Parathyroid adenoma (tissue), 2 donors: Measurements from ENCODE around the gene ZFHX3.

Source experiments
- H2AFZ ChIP-seq: fragments of 300-600 bp; sonication (generic); one replicate; pipeline ENCODE4 v1.7.0; 2017; ENCODE audit warnings: antibody characterized with exemption, mild to moderate bottlenecking
- H3K27ac ChIP-seq: fragments of 300-600 bp; sonication (generic); one replicate; pipeline ENCODE4 v1.7.0; 2017
- H3K27me3 ChIP-seq: fragments of 300-600 bp; sonication (generic); one replicate; pipeline ENCODE4 v1.7.0; 2017; ENCODE audit warnings: low read length; ENCODE audit not compliant: control insufficient read depth, insufficient read depth
- H3K36me3 ChIP-seq: fragments of 300-600 bp; sonication (generic); one replicate; pipeline ENCODE4 v1.7.0; 2017; ENCODE audit warnings: low read length; ENCODE audit not compliant: control insufficient read depth, insufficient read depth
- H3K4me1 ChIP-seq: fragments of 300-600 bp; sonication (generic); one replicate; pipeline ENCODE4 v1.7.0; 2017; ENCODE audit warnings: control low read depth
- H3K4me2 ChIP-seq: fragments of 300-600 bp; sonication (generic); one replicate; pipeline ENCODE4 v1.7.0; 2017; ENCODE audit warnings: low read length
- H3K4me3 ChIP-seq: fragments of 300-600 bp; sonication (generic); one replicate; pipeline ENCODE4 v1.7.0; 2017; ENCODE audit warnings: low read depth, low read length
- H3K79me2 ChIP-seq: fragments of 300-600 bp; sonication (generic); one replicate; pipeline ENCODE4 v1.7.0; 2017; ENCODE audit warnings: control low read depth
- H3K9ac ChIP-seq: fragments of 300-600 bp; sonication (generic); one replicate; pipeline ENCODE4 v1.7.0; 2017; ENCODE audit warnings: mild to moderate bottlenecking
- H3K9me3 ChIP-seq: fragments of 300-600 bp; sonication (generic); one replicate; pipeline ENCODE4 v1.7.0; 2017; ENCODE audit warnings: low read length; ENCODE audit not compliant: control insufficient read depth
- CTCF ChIP-seq: fragments of 300-600 bp; sonication (generic); IDR thresholded peaks from one replicate; pipeline ENCODE4 v1.7.0; 2017; ENCODE audit warnings: antibody characterized with exemption, mild to moderate bottlenecking
- donor health status: primary hyperparathyroidism.

Gene ZFHX3

DNA sequence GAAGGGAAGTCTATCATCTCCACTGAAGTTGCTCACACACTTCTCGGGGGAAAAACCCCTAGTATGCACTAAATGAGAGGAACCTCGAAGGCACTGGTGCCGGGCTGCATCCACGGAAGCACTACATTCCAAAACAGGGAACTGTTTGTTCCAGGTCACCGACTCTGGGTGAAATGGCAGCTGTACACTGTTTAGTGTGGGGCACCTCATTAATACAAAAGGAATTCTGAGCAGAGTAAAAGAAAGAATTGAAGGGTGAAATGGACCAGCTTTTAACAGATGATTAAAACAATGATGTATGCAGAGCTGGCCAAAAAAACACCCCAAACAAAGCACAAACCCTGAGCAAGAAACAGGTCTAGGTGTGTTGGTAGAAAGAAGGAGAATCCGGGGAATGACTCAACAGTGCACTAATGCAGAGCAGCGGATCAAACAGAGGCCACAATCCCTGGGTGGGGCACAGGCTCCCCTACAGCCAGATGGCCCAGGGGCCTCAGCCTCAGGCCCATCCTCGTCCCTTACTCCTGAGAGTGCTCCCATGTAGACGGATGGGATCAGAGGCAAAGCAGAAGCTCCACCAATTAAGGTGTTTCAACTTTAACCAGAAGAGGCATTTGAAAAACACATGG lies 161.5 kb downstream of the ZFHX3 start:
- Histone ChIP-seq H3K27ac (no peak overlapping the region), H3K9ac (no peak overlapping the region), H3K4me3 (no peak overlapping the region), H3K79me2 (peaks cover 36% of the 10 kb centered on the region), H3K27me3 (no peaks in the 10 kb centered on the region), H3K4me2 (no peak overlapping the region), H2AFZ (no peak overlapping the region), H3K4me1 (peaks cover 2% of the 10 kb centered on the region), H3K9me3 (no peaks in the 10 kb centered on the region), H3K36me3 (no peaks in the 10 kb centered on the region)
- no peak for TF ChIP-seq CTCF

DNA sequence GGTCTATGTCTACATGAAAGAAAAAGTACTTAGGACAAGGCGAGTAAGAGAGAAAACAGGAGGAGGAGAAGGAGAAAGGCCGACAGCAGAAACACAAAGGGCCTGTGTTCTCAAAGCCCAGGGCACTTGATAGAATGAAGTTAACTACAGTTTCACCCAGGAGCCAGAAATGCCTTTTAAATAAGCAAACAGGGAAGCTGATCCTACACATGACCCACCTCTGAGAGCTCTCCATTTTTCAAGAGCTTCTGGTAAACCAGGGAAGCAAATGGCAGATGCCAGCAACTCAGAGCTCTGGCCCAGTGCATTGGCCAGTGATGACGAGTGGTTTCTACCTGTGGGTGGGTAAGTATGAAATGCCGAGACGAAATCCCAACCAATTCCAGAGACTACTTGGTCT lies 163.4 kb downstream of the ZFHX3 start:
- Histone ChIP-seq H3K27me3 (no peaks in the 10 kb centered on the region), H3K4me2 (no peak overlapping the region), H3K4me3 (no peak overlapping the region), H3K4me1 (peaks cover 2% of the 10 kb centered on the region), H3K36me3 (no peaks in the 10 kb centered on the region), H3K9ac (no peak overlapping the region), H3K79me2 (peaks cover 38% of the 10 kb centered on the region), H3K9me3 (no peaks in the 10 kb centered on the region), H3K27ac (no peak overlapping the region), H2AFZ (no peak overlapping the region)
- no peak for TF ChIP-seq CTCF

GRCh38 chr16:72884037-72884436 lies 163.9 kb downstream of the ZFHX3 start:
- TF ChIP-seq CTCF, result no peak
- no peak overlapping the region for H3K9ac ChIP-seq
- H3K4me2 ChIP-seq, result no peak overlapping the region
- no peak overlapping the region for H2AFZ ChIP-seq
- H3K4me3 ChIP-seq, result no peak overlapping the region
- peaks cover 2% of the 10 kb centered on the region for H3K4me1 ChIP-seq
- no peaks in the 10 kb centered on the region for H3K36me3 ChIP-seq
- H3K9me3 ChIP-seq, result no peaks in the 10 kb centered on the region
- peaks cover 38% of the 10 kb centered on the region for H3K79me2 ChIP-seq
- H3K27me3 ChIP-seq, result no peaks in the 10 kb centered on the region
- no peak overlapping the region for H3K27ac ChIP-seq

GRCh38 chr16:72879846-72880245 lies 168.1 kb downstream of the ZFHX3 start:
- no peak overlapping the region for H2AFZ ChIP-seq
- no peak overlapping the region for H3K9ac ChIP-seq
- no peaks in the 10 kb centered on the region for H3K9me3 ChIP-seq
- H3K4me3 ChIP-seq, result no peak overlapping the region
- H3K4me2 ChIP-seq, result no peak overlapping the region
- H3K79me2 ChIP-seq, result peaks cover 25% of the 10 kb centered on the region
- no peak for TF ChIP-seq CTCF
- no peaks in the 10 kb centered on the region for H3K27me3 ChIP-seq
- no peaks in the 10 kb centered on the region for H3K4me1 ChIP-seq
- no peak overlapping the region for H3K27ac ChIP-seq
- no peaks in the 10 kb centered on the region for H3K36me3 ChIP-seq
